ENCODE measurements around the gene AREG. TPM values are rescaled to one million over a fixed set of nuclear protein-coding genes. Genes with fewer than 3 reads are reported as not detected.

Gene AREG
- total RNA-seq, 2 donors from 2014 or later: 32.7 to 54.3 TPM

DNA sequence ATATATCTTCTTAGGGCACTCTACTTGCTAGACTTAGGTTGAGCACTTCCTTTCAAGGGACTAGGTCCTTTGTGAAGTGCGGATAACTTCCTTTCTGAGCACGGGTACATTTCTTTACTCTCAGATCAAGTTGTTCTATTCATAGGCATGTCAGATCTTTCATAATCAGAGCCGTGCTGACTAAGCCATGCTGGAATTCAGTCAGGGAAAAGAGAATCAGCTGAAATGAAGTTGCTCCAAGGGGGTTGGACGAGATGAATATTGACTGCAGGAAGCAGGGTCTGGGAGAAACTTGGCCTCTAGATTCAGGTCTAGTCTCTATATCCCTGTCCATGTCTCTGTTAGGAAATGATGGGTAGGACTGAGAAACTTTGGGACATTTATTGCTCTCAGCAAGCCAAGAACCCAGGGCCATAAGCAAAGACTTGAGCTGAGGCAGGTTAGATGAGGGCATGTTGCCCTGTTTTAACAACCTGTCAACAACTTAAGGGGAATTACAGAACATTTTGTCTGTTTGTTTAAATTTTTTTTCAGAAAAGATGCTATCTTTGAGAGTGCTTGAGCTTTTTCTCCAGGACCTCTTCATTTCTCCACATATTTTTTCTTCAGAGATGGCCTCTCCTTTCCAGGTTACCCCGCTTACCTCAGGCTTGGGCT, 28.3 kb downstream of the AREG start:
- Histone ChIP-seq H3K36me3 (no peaks in the 10 kb centered on the region), H3K4me3 (no peak overlapping the region), H3K27me3 (replicated peaks; ENCODE audit: insufficient read depth) (no peaks in the 10 kb centered on the region), H3K4me1 (ENCODE audit: control insufficient read depth in 1 of 2, low read depth in 2 of 2) (peaks cover 19 to 30% of the 10 kb centered on the region in 2 donors), H3K27ac (peak overlapping the region; percentile 59 to 80), H3K9me3 (no peaks in the 10 kb centered on the region)
- ATAC-seq (ENCODE audit: insufficient number of reproducible peaks, low FRiP score, low read depth) (peak; percentile 93), DNase-seq (ENCODE audit: low spot score) (peak; percentile 7)
- TF ChIP-seq, protein P1, sequence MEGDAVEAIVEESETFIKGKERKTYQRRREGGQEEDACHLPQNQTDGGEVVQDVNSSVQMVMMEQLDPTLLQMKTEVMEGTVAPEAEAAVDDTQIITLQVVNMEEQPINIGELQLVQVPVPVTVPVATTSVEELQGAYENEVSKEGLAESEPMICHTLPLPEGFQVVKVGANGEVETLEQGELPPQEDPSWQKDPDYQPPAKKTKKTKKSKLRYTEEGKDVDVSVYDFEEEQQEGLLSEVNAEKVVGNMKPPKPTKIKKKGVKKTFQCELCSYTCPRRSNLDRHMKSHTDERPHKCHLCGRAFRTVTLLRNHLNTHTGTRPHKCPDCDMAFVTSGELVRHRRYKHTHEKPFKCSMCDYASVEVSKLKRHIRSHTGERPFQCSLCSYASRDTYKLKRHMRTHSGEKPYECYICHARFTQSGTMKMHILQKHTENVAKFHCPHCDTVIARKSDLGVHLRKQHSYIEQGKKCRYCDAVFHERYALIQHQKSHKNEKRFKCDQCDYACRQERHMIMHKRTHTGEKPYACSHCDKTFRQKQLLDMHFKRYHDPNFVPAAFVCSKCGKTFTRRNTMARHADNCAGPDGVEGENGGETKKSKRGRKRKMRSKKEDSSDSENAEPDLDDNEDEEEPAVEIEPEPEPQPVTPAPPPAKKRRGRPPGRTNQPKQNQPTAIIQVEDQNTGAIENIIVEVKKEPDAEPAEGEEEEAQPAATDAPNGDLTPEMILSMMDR (IDR thresholded peaks at IDR 0.05): no peak

DNA sequence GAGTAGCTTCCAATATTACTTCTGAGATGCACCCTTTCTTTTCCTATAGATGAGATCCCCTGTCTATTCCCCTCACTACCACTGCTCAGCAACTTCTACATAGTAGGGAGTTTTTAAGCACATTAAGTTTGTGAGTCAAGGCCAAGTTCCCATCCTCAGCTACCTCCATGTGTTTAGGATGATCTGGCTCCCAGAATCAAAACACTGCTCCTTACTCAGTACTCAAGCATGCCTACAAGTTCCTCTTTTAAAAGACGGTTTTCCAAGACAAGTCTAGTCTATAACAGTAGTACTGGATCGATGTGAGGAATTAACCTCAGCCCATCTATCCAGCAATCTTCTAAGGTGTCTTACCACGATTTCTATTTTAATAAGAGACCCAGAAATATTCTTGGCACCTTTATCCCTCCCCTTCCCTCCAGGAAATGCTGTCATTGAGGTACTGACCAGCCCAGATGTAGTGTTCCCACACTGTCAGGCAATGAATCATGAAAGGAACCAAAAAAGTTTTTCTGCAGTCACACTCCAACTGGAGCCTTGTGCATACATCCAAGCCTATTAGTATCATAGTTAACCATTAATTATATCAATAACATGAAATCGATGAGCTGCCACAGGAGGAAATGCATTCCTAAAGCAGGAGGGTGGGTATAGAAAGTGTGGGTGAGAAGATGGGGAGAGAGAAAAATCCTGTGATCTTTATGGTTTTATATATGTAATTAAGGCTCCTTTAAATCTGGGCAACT, 29.6 kb downstream of the AREG start:
- no peak for DNase-seq (ENCODE audit: low spot score)
- peak overlapping the region; percentile 59 to 80 for H3K27ac ChIP-seq
- H3K9me3 ChIP-seq: no peaks in the 10 kb centered on the region
- TF ChIP-seq, protein P1 (IDR thresholded peaks at IDR 0.05): no peak
- no peaks in the 10 kb centered on the region for H3K27me3 ChIP-seq (replicated peaks; ENCODE audit: insufficient read depth)
- no peaks in the 10 kb centered on the region for H3K36me3 ChIP-seq
- ATAC-seq (ENCODE audit: insufficient number of reproducible peaks, low FRiP score, low read depth): peak; percentile 35
- no peak overlapping the region for H3K4me3 ChIP-seq
- H3K4me1 ChIP-seq (ENCODE audit: control insufficient read depth in 1 of 2, low read depth in 2 of 2): peaks cover 19 to 30% of the 10 kb centered on the region in 2 donors

- Histone ChIP-seq H3K4me1 (ENCODE audit: control insufficient read depth in 1 of 2, low read depth in 2 of 2) (peaks cover 19 to 30% of the 10 kb centered on the region in 2 donors), H3K27ac (peak overlapping the region; percentile 59 to 80), H3K9me3 (no peaks in the 10 kb centered on the region), H3K4me3 (no peak overlapping the region), H3K27me3 (replicated peaks; ENCODE audit: insufficient read depth) (no peaks in the 10 kb centered on the region), H3K36me3 (no peaks in the 10 kb centered on the region)
- ATAC-seq (ENCODE audit: insufficient number of reproducible peaks, low FRiP score, low read depth): no peak
- TF ChIP-seq, protein P1 (IDR thresholded peaks at IDR 0.05): no peak
- no peak for DNase-seq (ENCODE audit: low spot score)
Measured at GRCh38 chr4:74475091-74475800, 30.3 kb downstream of the AREG start.

DNA sequence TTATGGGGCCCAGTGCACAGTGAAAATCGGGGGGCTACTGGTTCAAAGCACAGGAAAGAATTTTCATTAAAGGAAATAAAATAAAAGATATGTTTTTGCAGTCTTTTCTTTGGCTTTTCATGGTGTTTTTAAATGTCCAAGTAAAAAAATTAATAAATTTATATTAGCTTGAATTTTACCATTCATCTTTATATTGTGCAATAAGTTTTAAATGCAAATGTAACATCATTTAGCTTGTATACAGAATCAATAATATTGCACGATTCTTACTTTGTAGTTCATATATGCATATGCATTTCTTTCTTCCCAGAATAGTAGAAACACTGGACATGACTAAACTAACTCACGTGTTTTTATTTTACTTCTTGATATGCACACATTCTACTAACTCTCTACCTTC, 31.0 kb downstream of the AREG start:
- H3K4me1 ChIP-seq (ENCODE audit: control insufficient read depth in 1 of 2, low read depth in 2 of 2): peaks cover 19 to 30% of the 10 kb centered on the region in 2 donors
- no peak overlapping the region for H3K27ac ChIP-seq
- no peaks in the 10 kb centered on the region for H3K9me3 ChIP-seq
- no peak for DNase-seq (ENCODE audit: low spot score)
- no peaks in the 10 kb centered on the region for H3K36me3 ChIP-seq
- ATAC-seq (ENCODE audit: insufficient number of reproducible peaks, low FRiP score, low read depth): no peak
- TF ChIP-seq, protein P1 (IDR thresholded peaks at IDR 0.05): no peak
- H3K4me3 ChIP-seq: no peak overlapping the region
- H3K27me3 ChIP-seq (replicated peaks; ENCODE audit: insufficient read depth): no peaks in the 10 kb centered on the region

DNA sequence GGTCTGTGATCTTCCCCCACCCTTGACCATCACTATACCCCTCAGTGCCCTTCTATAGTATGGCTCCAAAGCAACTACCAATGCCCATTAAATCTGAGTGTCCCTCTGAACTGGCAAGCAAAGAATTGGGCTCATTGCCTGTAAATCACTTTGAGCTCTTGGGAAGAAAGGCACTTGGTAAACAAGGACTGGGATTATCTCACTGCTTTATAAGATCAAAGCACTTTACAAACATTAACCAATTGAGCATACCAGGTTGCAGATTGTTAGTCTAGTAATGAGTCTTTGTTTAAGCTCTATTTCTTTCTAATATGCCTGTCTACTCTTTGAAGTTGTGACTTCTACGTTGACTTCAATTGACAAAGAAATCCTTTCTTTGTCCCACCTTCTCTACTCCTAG, 34.1 kb downstream of the AREG start:
- ATAC-seq (ENCODE audit: insufficient number of reproducible peaks, low FRiP score, low read depth) (no peak), DNase-seq (ENCODE audit: low spot score) (no peak)
- TF ChIP-seq, protein P1 (IDR thresholded peaks at IDR 0.05): no peak

More for the DNA sequence above, 34.1 kb downstream of the AREG start:
- H3K36me3 ChIP-seq: no peaks in the 10 kb centered on the region
- H3K4me1 ChIP-seq (ENCODE audit: control insufficient read depth in 1 of 2, low read depth in 2 of 2): peaks cover 13 to 15% of the 10 kb centered on the region in 2 donors
- no peak overlapping the region for H3K4me3 ChIP-seq
- no peaks in the 10 kb centered on the region for H3K9me3 ChIP-seq
- no peak overlapping the region for H3K27ac ChIP-seq
- H3K27me3 ChIP-seq (replicated peaks; ENCODE audit: insufficient read depth): no peaks in the 10 kb centered on the region

Measured in thoracic aorta (tissue), 2 donors.